Measurements from ENCODE around the gene ADTRP.

ADTRP gene

DNA sequence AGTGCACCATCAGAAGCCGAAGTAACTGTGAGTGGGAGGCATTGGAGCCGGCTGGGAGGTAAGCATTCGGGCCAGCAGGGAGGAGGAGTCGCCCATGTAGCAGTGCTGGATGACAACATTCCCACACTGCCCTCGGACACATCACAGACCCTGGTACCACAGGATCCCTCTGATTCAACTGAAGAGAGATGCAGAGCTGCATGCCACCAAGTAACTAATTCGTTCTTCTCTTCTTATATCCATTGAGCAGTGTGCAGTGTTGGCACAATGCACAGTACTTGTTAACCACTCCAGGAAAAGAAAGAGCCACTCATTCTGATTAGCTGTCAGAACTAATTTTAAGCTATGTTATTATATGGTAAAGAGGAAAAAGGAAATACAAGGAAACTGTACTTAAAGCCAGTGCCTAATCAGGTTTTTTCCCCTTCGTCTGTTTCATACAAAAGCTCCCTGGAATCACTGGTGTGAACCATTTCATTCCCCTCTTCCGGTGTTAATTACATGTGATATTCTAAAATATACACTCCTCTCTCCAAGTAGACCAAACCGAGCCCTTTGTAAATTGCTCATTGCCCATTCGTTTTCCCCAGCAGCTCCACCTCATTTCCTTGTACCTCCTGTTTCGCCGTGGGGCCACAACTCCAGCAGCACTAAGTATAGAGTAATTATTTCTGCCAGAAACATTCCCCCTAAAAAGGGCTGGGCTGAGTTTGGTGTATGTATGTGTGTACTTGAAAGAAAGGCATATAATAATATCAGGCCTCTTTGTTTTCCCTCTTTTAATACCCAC is 32.4 kb upstream of the ADTRP start:
- DNase-seq (ENCODE audit: low read depth), result no peak
- no peak for TF ChIP-seq CTCF (IDR thresholded peaks at IDR 0.05; ENCODE audit: low read depth, low read length, missing control alignments)

GRCh38 chr6:11810039-11810541 is 31.5 kb upstream of the ADTRP start:
- no peak for DNase-seq (ENCODE audit: low read depth)
- H3K4me3 ChIP-seq (ENCODE audit: low read depth, low read length), result no peak overlapping the region
- no peak for TF ChIP-seq CTCF (IDR thresholded peaks at IDR 0.05; ENCODE audit: low read depth, low read length, missing control alignments)

More for the DNA sequence above, 32.4 kb upstream of the ADTRP start:
- no peak overlapping the region for H3K4me3 ChIP-seq (ENCODE audit: low read depth, low read length)

DNA sequence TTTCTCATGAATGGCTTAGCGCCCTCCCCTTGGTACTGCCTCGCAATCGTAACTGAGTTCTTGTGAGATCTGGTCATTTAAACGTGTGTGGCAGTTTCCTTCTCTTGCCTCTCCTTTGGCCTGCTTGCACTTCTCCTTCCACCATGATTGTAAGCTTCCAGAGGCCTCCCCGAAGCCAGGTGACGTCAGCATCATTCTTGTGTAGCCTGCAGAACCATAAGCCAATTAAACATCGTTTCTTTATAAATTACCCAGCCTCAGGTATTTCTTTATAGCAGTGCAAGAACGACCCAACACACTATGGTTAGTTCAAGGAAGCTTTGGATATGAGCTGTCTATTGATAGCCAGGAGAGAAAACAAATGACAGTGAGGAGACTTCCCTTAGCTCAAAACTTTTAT is 29.5 kb upstream of the ADTRP start:
- H3K4me3 ChIP-seq (ENCODE audit: low read depth, low read length), result no peak overlapping the region
- no peak for TF ChIP-seq CTCF (IDR thresholded peaks at IDR 0.05; ENCODE audit: low read depth, low read length, missing control alignments)
- DNase-seq (ENCODE audit: low read depth), result no peak

DNA sequence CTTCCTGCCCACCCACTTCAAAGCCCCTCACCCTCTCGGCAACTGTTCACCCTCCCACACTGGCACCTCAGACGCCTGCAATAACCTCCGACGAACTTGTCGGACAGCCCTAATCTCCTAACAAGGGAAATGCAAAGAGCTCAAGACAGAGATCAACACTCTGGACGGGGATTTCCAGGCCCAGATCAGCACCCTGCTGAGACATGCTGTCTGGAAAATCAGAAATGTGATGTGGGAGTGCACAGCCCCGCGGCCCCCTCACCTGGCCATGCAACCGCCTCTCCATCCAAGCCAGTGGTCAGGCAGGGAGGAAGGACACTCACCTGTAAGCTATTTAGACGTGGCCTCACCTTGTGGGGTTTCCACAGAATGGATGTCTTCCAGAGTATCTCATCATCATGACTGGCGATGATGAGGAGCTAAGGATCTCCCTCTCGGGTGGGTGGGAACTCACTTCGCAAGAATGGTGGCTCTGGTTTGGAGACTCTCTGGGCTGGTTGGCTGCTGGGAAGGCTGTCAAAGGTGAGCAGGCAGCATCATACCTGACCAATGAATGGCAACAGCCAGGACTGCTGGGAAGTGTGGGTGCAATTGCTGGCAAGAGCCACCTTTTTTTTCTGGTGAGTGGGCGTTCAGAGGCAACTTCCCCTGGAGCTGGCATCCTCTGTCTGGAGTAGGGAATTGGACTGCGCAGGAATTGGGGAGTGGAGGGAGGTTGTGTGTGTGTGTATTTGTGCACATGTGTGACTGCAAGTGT is 28.1 kb upstream of the ADTRP start:
- no peak overlapping the region for H3K4me3 ChIP-seq (ENCODE audit: low read depth, low read length)
- no peak for TF ChIP-seq CTCF (IDR thresholded peaks at IDR 0.05; ENCODE audit: low read depth, low read length, missing control alignments)
- DNase-seq (ENCODE audit: low read depth), result no peak

DNA sequence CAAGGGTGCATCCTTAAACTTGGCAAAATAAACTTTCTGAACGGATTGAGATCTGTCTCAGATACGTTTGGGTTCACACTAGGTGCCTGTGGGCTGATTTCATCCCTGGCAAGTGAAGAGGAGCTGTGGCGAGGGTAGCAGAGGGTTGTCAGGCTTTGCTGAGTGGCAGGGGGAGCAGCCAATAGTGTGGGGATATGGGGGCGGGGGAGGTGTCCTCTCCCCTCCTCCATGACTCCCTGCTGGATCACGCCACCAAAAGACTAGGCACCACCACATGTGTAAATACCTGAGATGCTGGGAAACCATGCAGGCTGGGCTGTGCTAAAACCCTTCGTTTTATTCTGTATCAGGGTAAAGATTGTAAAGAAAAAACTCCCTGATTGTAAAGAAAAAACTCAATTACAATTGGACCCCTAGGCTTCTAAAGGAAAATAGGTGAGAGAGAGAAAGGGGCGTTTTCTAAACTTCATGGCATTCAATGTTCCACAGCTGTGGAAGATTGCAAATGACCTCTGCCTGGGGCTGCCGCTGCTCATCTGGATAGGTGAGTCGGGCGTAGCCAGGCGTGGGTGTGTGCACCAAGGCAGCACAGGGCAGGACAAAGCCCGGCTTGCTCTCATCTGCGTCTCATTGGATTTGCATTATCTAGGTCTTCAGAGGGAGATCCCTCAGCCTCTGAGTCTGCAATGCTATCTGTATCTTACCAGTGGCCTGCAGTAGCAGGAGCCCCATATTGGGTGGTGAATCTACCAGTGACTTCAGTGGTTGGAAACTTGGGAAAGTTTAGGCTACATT is 26.9 kb upstream of the ADTRP start:
- no peak for TF ChIP-seq CTCF (IDR thresholded peaks at IDR 0.05; ENCODE audit: low read depth, low read length, missing control alignments)
- no peak overlapping the region for H3K4me3 ChIP-seq (ENCODE audit: low read depth, low read length)

DNA sequence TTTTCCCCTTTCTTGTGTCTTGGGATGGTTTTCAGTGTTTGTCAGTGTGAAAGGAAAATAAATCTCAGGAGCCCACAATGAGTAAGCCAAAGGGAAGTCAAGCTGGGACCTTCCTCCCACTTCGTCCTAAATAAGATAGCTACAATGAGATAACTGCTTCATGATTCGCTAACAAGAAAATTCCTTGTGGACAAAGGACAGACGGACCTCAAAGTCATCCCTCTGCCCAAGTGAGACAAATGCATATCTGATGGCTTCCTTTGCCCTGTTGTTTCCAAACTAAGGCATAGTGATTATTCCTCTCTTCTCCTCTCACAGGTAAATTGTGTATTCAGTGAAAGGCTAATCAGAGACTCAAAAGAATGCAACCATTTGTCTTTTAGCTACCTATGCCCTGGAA is 26.1 kb upstream of the ADTRP start:
- no peak overlapping the region for H3K4me3 ChIP-seq (ENCODE audit: low read depth, low read length)
- no peak for TF ChIP-seq CTCF (IDR thresholded peaks at IDR 0.05; ENCODE audit: low read depth, low read length, missing control alignments)
- DNase-seq (ENCODE audit: low read depth), result no peak

More for the DNA sequence above, 26.9 kb upstream of the ADTRP start:
- DNase-seq (ENCODE audit: low read depth), result no peak

Data from GM12864 (cell line).